GM23248 (cell line): Measurements from ENCODE around the gene RSPH3. TPM values are rescaled to one million over a fixed set of nuclear protein-coding genes. Genes with fewer than 3 reads are reported as not detected.
"Not testable (repeated sequence)": the region's sequence is repeated elsewhere in the genome, so short reads cannot be mapped to it uniquely, and the experiment has no call there.

Source experiments
- DNase-seq: peaks from one replicate; pipeline ENCODE4 v3.0.0-alpha.2; 2015
- H2AFZ ChIP-seq: fragments of 200-600 bp; sonication (generic); 2 replicates; pipeline ENCODE4 v1.6.1; 2016; ENCODE audit warnings: antibody characterized with exemption
- H3F3A ChIP-seq: fragments of 200-600 bp; sonication (generic); 2 replicates; pipeline ENCODE4 v1.6.1; 2016; ENCODE audit warnings: mild to moderate bottlenecking, antibody characterized with exemption, mixed run types; ENCODE audit not compliant: insufficient read depth
- H3K27ac ChIP-seq: fragments of 200-600 bp; sonication (generic); 2 replicates; pipeline ENCODE4 v1.5.1; 2016; ENCODE audit warnings: mild to moderate bottlenecking
- H3K27me3 ChIP-seq: fragments of 200-600 bp; sonication (generic); replicated peaks from 2 replicates; pipeline ENCODE4 v1.6.1; 2016; ENCODE audit warnings: mild to moderate bottlenecking; ENCODE audit not compliant: insufficient read depth
- H3K36me3 ChIP-seq: fragments of 200-600 bp; sonication (generic); 2 replicates; pipeline ENCODE4 v1.6.1; 2016; ENCODE audit warnings: low read depth, mild to moderate bottlenecking
- H3K4me1 ChIP-seq: fragments of 200-600 bp; sonication (generic); 2 replicates; pipeline ENCODE4 v1.6.1; 2016; ENCODE audit warnings: mild to moderate bottlenecking; ENCODE audit not compliant: insufficient read depth
- H3K4me2 ChIP-seq: fragments of 200-600 bp; sonication (generic); one replicate; pipeline ENCODE4 v1.6.1; 2016; ENCODE audit warnings: mild to moderate bottlenecking; ENCODE audit not compliant: unreplicated experiment
- H3K4me3 ChIP-seq: fragments of 200-600 bp; sonication (generic); 2 replicates; pipeline ENCODE4 v1.5.1; 2016; ENCODE audit warnings: mild to moderate bottlenecking
- H3K79me2 ChIP-seq: fragments of 200-600 bp; sonication (generic); 2 replicates; pipeline ENCODE4 v1.6.1; 2016; ENCODE audit warnings: mild to moderate bottlenecking; ENCODE audit not compliant: insufficient read depth
- H3K9ac ChIP-seq: fragments of 200-600 bp; sonication (generic); 2 replicates; pipeline ENCODE4 v1.6.1; 2016; ENCODE audit warnings: mild to moderate bottlenecking
- H3K9me2 ChIP-seq: fragments of 200-600 bp; sonication (generic); 2 replicates; pipeline ENCODE4 v1.6.1; 2016; ENCODE audit warnings: mixed run types, mild to moderate bottlenecking, moderate library complexity; ENCODE audit not compliant: insufficient read depth
- H3K9me3 ChIP-seq: fragments of 200-600 bp; sonication (generic); one replicate; pipeline ENCODE4 v1.6.1; 2017; ENCODE audit warnings: low read depth
- H4K20me1 ChIP-seq: fragments of 200-600 bp; sonication (generic); 2 replicates; pipeline ENCODE4 v1.6.0; 2016; ENCODE audit not compliant: insufficient read depth
- EZH2 ChIP-seq: fragments of 200-600 bp; sonication (generic); IDR thresholded peaks from 2 replicates; pipeline ENCODE4 v1.6.1; 2018; ENCODE audit warnings: antibody characterized with exemption, mild to moderate bottlenecking; ENCODE audit not compliant: insufficient read depth, poor library complexity, severe bottlenecking
- EZH2phosphoT487 ChIP-seq: fragments of 200-600 bp; sonication (generic); IDR thresholded peaks from 2 replicates; pipeline ENCODE4 v1.6.1; 2018; ENCODE audit warnings: antibody characterized with exemption, moderate library complexity, mild to moderate bottlenecking, low read depth; ENCODE audit not compliant: insufficient read depth
- WGBS, 2 experiments: methylation state at CpG; one replicate each; pipeline ENCODE4 v1.1.6; 2015 to 2017; ENCODE audit warnings: low lambda C conversion rate in 2 of 2, low coverage in 1 of 2; ENCODE audit errors: missing lambda C conversion rate in 2 of 2; 5-methylcytosine and 5-hydroxymethylcytosine counted together
- in situ Hi-C: fragments of 300-500 bp; cut with MboI; formaldehyde crosslinking; loops from 2 replicates; pipeline ENCODE4 v1.15.0; 2020
- polyA plus RNA-seq: library from polyadenylated mRNA; unstranded; fragments of >200 nt; fragmentation: Nextera tagmentation; extraction: Ambion mirVana; gene quantifications from 2 replicates; pipeline ENCODE4 v1.2.1, GENCODE V29; 2016
- total RNA-seq: library from RNA; depleted of rRNA; stranded (reverse); fragments of >200 nt; shearing (Covaris generic); gene quantifications from 2 replicates; pipeline ENCODE4 v1.2.3, GENCODE V29; 2014

The RSPH3 gene
- total and polyA plus RNA-seq, 2 experiments from 2014 or later, result 7.2 to 15.1 TPM

- peaks cover 5% of the 10 kb centered on the region for H3K79me2 ChIP-seq
- no peaks in the 10 kb centered on the region for H3K9me2 ChIP-seq
- H3K27ac ChIP-seq, result no peak overlapping the region
- no peak overlapping the region for H3K9ac ChIP-seq
- H3K27me3 ChIP-seq, result no peaks in the 10 kb centered on the region
- no peak overlapping the region for H3K4me3 ChIP-seq
- no peaks in the 10 kb centered on the region for H3K9me3 ChIP-seq
- WGBS, 2 experiments, result 97% methylated on average over 2 of the region's 2 CpGs
- in situ Hi-C loops, result no loop called here
- TF ChIP-seq EZH2phosphoT487 (no peak), EZH2 (no peak)
- DNase-seq, result no peak
- H3K4me1 ChIP-seq, result peaks cover 4% of the 10 kb centered on the region
- no peaks in the 10 kb centered on the region for H4K20me1 ChIP-seq
- peaks cover 5% of the 10 kb centered on the region; the same call in 1 of the 2 replicates for H3F3A ChIP-seq
- no peak overlapping the region for H3K4me2 ChIP-seq
- H2AFZ ChIP-seq, result no peak overlapping the region
- H3K36me3 ChIP-seq, result no peaks in the 10 kb centered on the region
Observed at GRCh38 chr6:158991017-158991723, 8.8 kb downstream of the RSPH3 start.

- DNase-seq, H3K36me3 ChIP-seq, H3K9me3 ChIP-seq, H4K20me1 ChIP-seq, H3K27ac ChIP-seq, H2AFZ ChIP-seq, H3K79me2 ChIP-seq, H3K27me3 ChIP-seq, in situ Hi-C loops, H3K9me2 ChIP-seq, H3K4me3 ChIP-seq, H3K4me1 ChIP-seq, H3K9ac ChIP-seq, H3K4me2 ChIP-seq, H3F3A ChIP-seq: not testable (repeated sequence)
- WGBS, 2 experiments, result 61 to 67% methylated on average over 2 of the region's 2 CpGs
Observed at GRCh38 chr6:158989711-158990110, 10.3 kb downstream of the RSPH3 start.

GRCh38 chr6:158988477-158988876 lies 11.5 kb downstream of the RSPH3 start:
- H3K27me3 ChIP-seq, result no peaks in the 10 kb centered on the region
- no peaks in the 10 kb centered on the region for H4K20me1 ChIP-seq
- TF ChIP-seq EZH2phosphoT487, result no peak
- TF ChIP-seq EZH2, result no peak
- no peaks in the 10 kb centered on the region for H3K4me1 ChIP-seq
- in situ Hi-C loops, result no loop called here
- no peaks in the 10 kb centered on the region for H3K9me2 ChIP-seq
- H3K9ac ChIP-seq, result no peak overlapping the region
- no peak overlapping the region for H3K4me3 ChIP-seq
- H3K36me3 ChIP-seq, result no peaks in the 10 kb centered on the region
- H3K9me3 ChIP-seq, result no peaks in the 10 kb centered on the region
- H3K27ac ChIP-seq, result no peak overlapping the region
- H3F3A ChIP-seq, result no peaks in the 10 kb centered on the region
- no peak overlapping the region for H2AFZ ChIP-seq
- no peaks in the 10 kb centered on the region for H3K79me2 ChIP-seq
- 97 to 100% methylated on average over 1 of the region's 1 CpG for WGBS, 2 experiments
- no peak for DNase-seq
- no peak overlapping the region for H3K4me2 ChIP-seq

- H3K4me2 ChIP-seq, result no peak overlapping the region
- H3K9ac ChIP-seq, result no peak overlapping the region
- H3K36me3 ChIP-seq, result no peaks in the 10 kb centered on the region
- WGBS, 2 experiments, result 93 to 96% methylated on average over 1 of the region's 1 CpG
- no peaks in the 10 kb centered on the region for H3F3A ChIP-seq
- no peak overlapping the region for H3K27ac ChIP-seq
- no peaks in the 10 kb centered on the region for H3K79me2 ChIP-seq
- H3K27me3 ChIP-seq, result no peaks in the 10 kb centered on the region
- in situ Hi-C loops, result no loop called here
- H3K4me3 ChIP-seq, result no peak overlapping the region
- DNase-seq, result no peak
- no peaks in the 10 kb centered on the region for H3K9me2 ChIP-seq
- no peaks in the 10 kb centered on the region for H4K20me1 ChIP-seq
- TF ChIP-seq EZH2phosphoT487, result no peak
- TF ChIP-seq EZH2, result no peak
- no peaks in the 10 kb centered on the region for H3K4me1 ChIP-seq
- no peaks in the 10 kb centered on the region for H3K9me3 ChIP-seq
- no peak overlapping the region for H2AFZ ChIP-seq
Observed at GRCh38 chr6:158987657-158988056, 12.3 kb downstream of the RSPH3 start.

GRCh38 chr6:158978757-158979156 lies 21.2 kb downstream of the RSPH3 start:
- DNase-seq, result peak; percentile 51
- in situ Hi-C loops, result no loop called here
- no peak overlapping the region for H3K4me2 ChIP-seq
- no peak overlapping the region for H3K9ac ChIP-seq
- H3K4me3 ChIP-seq, result no peak overlapping the region
- H3F3A ChIP-seq, result no peaks in the 10 kb centered on the region
- H3K79me2 ChIP-seq, result no peaks in the 10 kb centered on the region
- no peak for TF ChIP-seq EZH2
- TF ChIP-seq EZH2phosphoT487, result no peak
- WGBS, 2 experiments, result 83 to 89% methylated on average over 3 of the region's 3 CpGs
- H3K9me2 ChIP-seq, result no peaks in the 10 kb centered on the region
- no peaks in the 10 kb centered on the region for H3K9me3 ChIP-seq
- H2AFZ ChIP-seq, result no peak overlapping the region
- H3K27ac ChIP-seq, result no peak overlapping the region
- H3K36me3 ChIP-seq, result no peaks in the 10 kb centered on the region
- peaks cover 9% of the 10 kb centered on the region; the same call in 1 of the 2 replicates for H3K4me1 ChIP-seq
- H4K20me1 ChIP-seq, result no peaks in the 10 kb centered on the region
- no peaks in the 10 kb centered on the region for H3K27me3 ChIP-seq
